HepG2 (cell line): ENCODE results near the gene RARS2. TPM values are rescaled to one million over a fixed set of nuclear protein-coding genes. Genes with fewer than 3 reads are reported as not detected.

Source experiments
- ARNTL ChIP-seq: sonication (generic); formaldehyde crosslinking; IDR thresholded peaks from 2 replicates; pipeline ENCODE4 v1.4.0; 2020; ENCODE audit warnings: mild to moderate bottlenecking, missing genetic modification reagents
- GATAD2A ChIP-seq: IDR thresholded peaks from 2 replicates; pipeline ENCODE4 v1.6.1; 2016
- HOXA5 ChIP-seq: sonication (generic); formaldehyde crosslinking; IDR thresholded peaks from 2 replicates; pipeline ENCODE4 v1.4.0; 2020; ENCODE audit warnings: missing genetic modification reagents
- ISX ChIP-seq: sonication (generic); formaldehyde crosslinking; conservative IDR thresholded peaks from 2 replicates; pipeline ENCODE4 v1.5.0; 2020; ENCODE audit warnings: missing genetic modification reagents
- KDM6A ChIP-seq: IDR thresholded peaks from 2 replicates; pipeline ENCODE4 v1.6.1; 2016; ENCODE audit warnings: low read depth
- MBD4 ChIP-seq: IDR thresholded peaks from 2 replicates; pipeline ENCODE4 v1.6.1; 2012; ENCODE audit warnings: low read length, inconsistent platforms, borderline replicate concordance
- NFRKB ChIP-seq: fragments of 450-650 bp; IDR thresholded peaks from 2 replicates; pipeline ENCODE4 v1.6.1; 2017
- SP5 ChIP-seq: IDR thresholded peaks from 2 replicates; pipeline ENCODE4 v1.6.1; 2016; ENCODE audit warnings: low read depth, borderline replicate concordance
- ZNF564 ChIP-seq: sonication (generic); formaldehyde crosslinking; IDR thresholded peaks from 2 replicates; pipeline ENCODE4 v1.8.1; 2023; ENCODE audit warnings: mild to moderate bottlenecking, missing genetic modification reagents
- ZNF644 ChIP-seq: IDR thresholded peaks from 2 replicates; pipeline ENCODE4 v1.6.1; 2016; ENCODE audit warnings: low read depth
- ZNF772 ChIP-seq: sonication (generic); formaldehyde crosslinking; IDR thresholded peaks from 2 replicates; pipeline ENCODE4 v1.5.0; 2020; ENCODE audit warnings: mild to moderate bottlenecking, missing genetic modification reagents
- polyA plus RNA-seq, 8 experiments: library from polyadenylated mRNA; depleted of rRNA in 3 of 8; stranded (reverse) in 7 of 8; unstranded in 1 of 8; fragments of >200 nt; fragmentation: Illumina TruSeq in 4 of 8; extraction: Trizol in 4 of 8; gene quantifications; 2 replicates each; pipeline versions ENCODE4 v1.2.1 to v1.2.3, GENCODE V29; 2011 to 2016; ENCODE audit warnings: low read depth in 4 of 8, missing spikeins in 1 of 8, mixed read lengths in 1 of 8; ENCODE audit not compliant: insufficient read depth in 1 of 8
- total RNA-seq, 5 experiments: library from RNA; depleted of rRNA; stranded (reverse); fragments of >200 nt; fragmentation: Illumina TruSeq; extraction: Trizol; gene quantifications; 2 replicates each; pipeline ENCODE4 v1.2.3, GENCODE V29; 2016; ENCODE audit warnings: low read depth in 1 of 5
- TF ChIP-seq, protein P1 (sequence below): sonication (generic); formaldehyde crosslinking; IDR thresholded peaks from 2 replicates; pipeline ENCODE4 v1.5.0; 2020; ENCODE audit warnings: missing genetic modification reagents
- TF ChIP-seq, protein P2 (sequence below): sonication (generic); formaldehyde crosslinking; conservative IDR thresholded peaks from 2 replicates; pipeline ENCODE4 v1.5.0; 2020; ENCODE audit warnings: missing genetic modification reagents
- TF ChIP-seq, protein P3 (sequence below), 2 experiments: fragments of 450-650 bp in 1 of 2; sonication (generic) in 1 of 2; formaldehyde crosslinking; IDR thresholded peaks; 2 replicates each; pipeline versions ENCODE4 v1.5.0 to v1.8.0; 2020 to 2022; ENCODE audit warnings: mild to moderate bottlenecking in 1 of 2, missing genetic modification reagents in 1 of 2
- TF ChIP-seq, protein P4 (sequence below): sonication (generic); formaldehyde crosslinking; IDR thresholded peaks from 2 replicates; pipeline ENCODE4 v1.4.0; 2020; ENCODE audit warnings: mild to moderate bottlenecking, missing genetic modification reagents, borderline replicate concordance
- TF ChIP-seq, protein P5 (sequence below), 2 experiments: sonication (generic) in 1 of 2; formaldehyde crosslinking in 1 of 2; IDR thresholded peaks; 2 replicates each; pipeline versions ENCODE4 v1.4.0 to v1.6.1; 2016 to 2020; ENCODE audit warnings: borderline replicate concordance in 1 of 2, low read depth in 1 of 2, mild to moderate bottlenecking in 1 of 2, missing genetic modification reagents in 1 of 2

The RARS2 gene
- total and polyA plus RNA-seq, 2 of the 13 experiments (the other 11 are each of a cell fraction or from before 2014, with no cell fraction given): 23.4 to 80.1 TPM

DNA sequence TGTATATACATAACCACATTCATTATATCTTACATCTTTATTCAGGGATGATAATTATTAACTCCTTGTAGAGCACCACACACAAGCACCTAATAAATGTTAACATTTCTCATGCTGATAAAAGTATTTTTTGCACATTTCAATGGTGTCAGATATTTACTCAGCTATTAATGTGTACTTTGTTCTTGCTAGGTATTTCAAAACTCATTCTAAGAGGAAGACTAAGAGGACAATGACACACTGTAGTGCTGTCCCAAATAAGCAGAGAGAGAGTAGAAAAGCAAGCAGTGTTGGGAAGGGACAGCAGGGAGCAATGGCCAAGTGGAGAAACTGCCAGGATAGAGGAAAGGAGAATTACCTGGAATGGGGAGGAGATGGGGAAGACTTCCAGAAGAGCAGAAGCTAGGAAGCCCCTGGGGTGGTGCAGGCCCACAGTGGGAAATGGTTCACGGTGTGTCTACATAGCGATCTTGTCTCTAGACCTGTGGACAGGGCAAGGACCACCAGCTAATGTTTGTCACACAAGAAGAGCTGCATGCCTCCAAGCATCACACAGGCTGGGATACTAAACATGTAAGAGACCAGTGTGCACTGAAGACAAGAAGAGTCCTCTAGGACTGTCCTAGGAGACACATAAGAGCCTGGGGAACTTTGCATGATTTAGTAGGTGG is 55.3 kb downstream of the RARS2 start (continued):
- TF ChIP-seq KDM6A (CRISPR knock-in tag) (peak; percentile 36; the same call in 1 of the 2 replicates), HOXA5 (CRISPR knock-in tag) (no peak), ISX (no peak), MBD4 (0 out of 2 replicates have a peak, but pooled peaks have one; percentile 59), ARNTL (no peak), NFRKB (no peak), ZNF772 (CRISPR knock-in tag) (no peak), SP5 (CRISPR knock-in tag) (0 out of 2 replicates have a peak, but pooled peaks have one; percentile 18), ZNF564 (CRISPR knock-in tag) (no peak), GATAD2A (CRISPR knock-in tag) (peak; percentile 95), ZNF644 (CRISPR knock-in tag) (peak; percentile 85)
- TF ChIP-seq, protein P1, sequence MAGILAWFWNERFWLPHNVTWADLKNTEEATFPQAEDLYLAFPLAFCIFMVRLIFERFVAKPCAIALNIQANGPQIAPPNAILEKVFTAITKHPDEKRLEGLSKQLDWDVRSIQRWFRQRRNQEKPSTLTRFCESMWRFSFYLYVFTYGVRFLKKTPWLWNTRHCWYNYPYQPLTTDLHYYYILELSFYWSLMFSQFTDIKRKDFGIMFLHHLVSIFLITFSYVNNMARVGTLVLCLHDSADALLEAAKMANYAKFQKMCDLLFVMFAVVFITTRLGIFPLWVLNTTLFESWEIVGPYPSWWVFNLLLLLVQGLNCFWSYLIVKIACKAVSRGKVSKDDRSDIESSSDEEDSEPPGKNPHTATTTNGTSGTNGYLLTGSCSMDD (CRISPR knock-in tag): no peak
- TF ChIP-seq, protein P2, sequence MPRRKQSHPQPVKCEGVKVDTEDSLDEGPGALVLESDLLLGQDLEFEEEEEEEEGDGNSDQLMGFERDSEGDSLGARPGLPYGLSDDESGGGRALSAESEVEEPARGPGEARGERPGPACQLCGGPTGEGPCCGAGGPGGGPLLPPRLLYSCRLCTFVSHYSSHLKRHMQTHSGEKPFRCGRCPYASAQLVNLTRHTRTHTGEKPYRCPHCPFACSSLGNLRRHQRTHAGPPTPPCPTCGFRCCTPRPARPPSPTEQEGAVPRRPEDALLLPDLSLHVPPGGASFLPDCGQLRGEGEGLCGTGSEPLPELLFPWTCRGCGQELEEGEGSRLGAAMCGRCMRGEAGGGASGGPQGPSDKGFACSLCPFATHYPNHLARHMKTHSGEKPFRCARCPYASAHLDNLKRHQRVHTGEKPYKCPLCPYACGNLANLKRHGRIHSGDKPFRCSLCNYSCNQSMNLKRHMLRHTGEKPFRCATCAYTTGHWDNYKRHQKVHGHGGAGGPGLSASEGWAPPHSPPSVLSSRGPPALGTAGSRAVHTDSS (CRISPR knock-in tag): no peak
- TF ChIP-seq, protein P3, sequence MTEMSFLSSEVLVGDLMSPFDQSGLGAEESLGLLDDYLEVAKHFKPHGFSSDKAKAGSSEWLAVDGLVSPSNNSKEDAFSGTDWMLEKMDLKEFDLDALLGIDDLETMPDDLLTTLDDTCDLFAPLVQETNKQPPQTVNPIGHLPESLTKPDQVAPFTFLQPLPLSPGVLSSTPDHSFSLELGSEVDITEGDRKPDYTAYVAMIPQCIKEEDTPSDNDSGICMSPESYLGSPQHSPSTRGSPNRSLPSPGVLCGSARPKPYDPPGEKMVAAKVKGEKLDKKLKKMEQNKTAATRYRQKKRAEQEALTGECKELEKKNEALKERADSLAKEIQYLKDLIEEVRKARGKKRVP (CRISPR knock-in tag; IDR thresholded peaks at IDR 0.05): peak in 1 of 2 experiments; percentile 67; a peak in 1 of 4 replicates
- TF ChIP-seq, protein P4, sequence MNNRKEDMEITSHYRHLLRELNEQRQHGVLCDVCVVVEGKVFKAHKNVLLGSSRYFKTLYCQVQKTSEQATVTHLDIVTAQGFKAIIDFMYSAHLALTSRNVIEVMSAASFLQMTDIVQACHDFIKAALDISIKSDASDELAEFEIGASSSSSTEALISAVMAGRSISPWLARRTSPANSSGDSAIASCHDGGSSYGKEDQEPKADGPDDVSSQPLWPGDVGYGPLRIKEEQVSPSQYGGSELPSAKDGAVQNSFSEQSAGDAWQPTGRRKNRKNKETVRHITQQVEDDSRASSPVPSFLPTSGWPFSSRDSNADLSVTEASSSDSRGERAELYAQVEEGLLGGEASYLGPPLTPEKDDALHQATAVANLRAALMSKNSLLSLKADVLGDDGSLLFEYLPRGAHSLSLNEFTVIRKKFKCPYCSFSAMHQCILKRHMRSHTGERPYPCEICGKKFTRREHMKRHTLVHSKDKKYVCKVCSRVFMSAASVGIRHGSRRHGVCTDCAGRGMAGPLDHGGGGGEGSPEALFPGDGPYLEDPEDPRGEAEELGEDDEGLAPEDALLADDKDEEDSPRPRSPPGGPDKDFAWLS (CRISPR knock-in tag): no peak
- TF ChIP-seq, protein P5, sequence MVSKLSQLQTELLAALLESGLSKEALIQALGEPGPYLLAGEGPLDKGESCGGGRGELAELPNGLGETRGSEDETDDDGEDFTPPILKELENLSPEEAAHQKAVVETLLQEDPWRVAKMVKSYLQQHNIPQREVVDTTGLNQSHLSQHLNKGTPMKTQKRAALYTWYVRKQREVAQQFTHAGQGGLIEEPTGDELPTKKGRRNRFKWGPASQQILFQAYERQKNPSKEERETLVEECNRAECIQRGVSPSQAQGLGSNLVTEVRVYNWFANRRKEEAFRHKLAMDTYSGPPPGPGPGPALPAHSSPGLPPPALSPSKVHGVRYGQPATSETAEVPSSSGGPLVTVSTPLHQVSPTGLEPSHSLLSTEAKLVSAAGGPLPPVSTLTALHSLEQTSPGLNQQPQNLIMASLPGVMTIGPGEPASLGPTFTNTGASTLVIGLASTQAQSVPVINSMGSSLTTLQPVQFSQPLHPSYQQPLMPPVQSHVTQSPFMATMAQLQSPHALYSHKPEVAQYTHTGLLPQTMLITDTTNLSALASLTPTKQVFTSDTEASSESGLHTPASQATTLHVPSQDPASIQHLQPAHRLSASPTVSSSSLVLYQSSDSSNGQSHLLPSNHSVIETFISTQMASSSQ (IDR thresholded peaks at IDR 0.05; ENCODE audit: low read depth): peak; percentile 80
- TF ChIP-seq, protein P5 (CRISPR knock-in tag; IDR thresholded peaks at IDR 0.05; ENCODE audit: borderline replicate concordance): peak; percentile 84; the same call in 1 of the 2 replicates
